WTC11 (cell line): ENCODE measurements around the gene ZNF598. TPM values are rescaled to one million over a fixed set of nuclear protein-coding genes. Genes with fewer than 3 reads are reported as not detected.

ENCODE experiments used
- ATF1 ChIP-seq: sonication (generic); formaldehyde crosslinking; IDR thresholded peaks from 2 replicates; pipeline ENCODE4 v1.8.1; 2023; ENCODE audit warnings: mild to moderate bottlenecking, moderate library complexity, missing genetic modification reagents
- ELF4 ChIP-seq: sonication (generic); formaldehyde crosslinking; IDR thresholded peaks from 2 replicates; pipeline ENCODE4 v1.8.1; 2022; ENCODE audit warnings: low read depth, mild to moderate bottlenecking, moderate library complexity, missing genetic modification reagents
- FOXK1 ChIP-seq: sonication (generic); formaldehyde crosslinking; IDR thresholded peaks from 2 replicates; pipeline ENCODE4 v1.8.0; 2022; ENCODE audit warnings: mild to moderate bottlenecking, moderate library complexity, missing genetic modification reagents
- MXD4 ChIP-seq: fragments of 250-450 bp; sonication (Bioruptor Pico); IDR thresholded peaks from 2 replicates; pipeline ENCODE4 v1.8.0; 2021; ENCODE audit warnings: mild to moderate bottlenecking, moderate library complexity, borderline replicate concordance
- MYBL2 ChIP-seq: sonication (generic); formaldehyde crosslinking; IDR thresholded peaks from 2 replicates; pipeline ENCODE4 v1.8.1; 2023; ENCODE audit warnings: mild to moderate bottlenecking, moderate library complexity, missing genetic modification reagents
- NFATC4 ChIP-seq: fragments of 250-450 bp; sonication (Bioruptor Pico); IDR thresholded peaks from 2 replicates; pipeline ENCODE4 v1.9.0; 2021; ENCODE audit warnings: mild to moderate bottlenecking
- SMAD3 ChIP-seq: sonication (generic); formaldehyde crosslinking; IDR thresholded peaks from 2 replicates; pipeline ENCODE4 v1.8.0; 2022; ENCODE audit warnings: missing genetic modification reagents, mild to moderate bottlenecking, borderline replicate concordance
- TEAD1 ChIP-seq: sonication (generic); formaldehyde crosslinking; IDR thresholded peaks from 2 replicates; pipeline ENCODE4 v1.8.0; 2022; ENCODE audit warnings: mild to moderate bottlenecking, missing genetic modification reagents
- TEAD4 ChIP-seq: sonication (generic); formaldehyde crosslinking; IDR thresholded peaks from 2 replicates; pipeline ENCODE4 v1.8.0; 2022; ENCODE audit warnings: mild to moderate bottlenecking, missing genetic modification reagents
- ZNF219 ChIP-seq: sonication (generic); formaldehyde crosslinking; IDR thresholded peaks from 2 replicates; pipeline ENCODE4 v1.8.0; 2023; ENCODE audit warnings: missing genetic modification reagents, mild to moderate bottlenecking, borderline replicate concordance
- ZNF263 ChIP-seq: sonication (generic); formaldehyde crosslinking; IDR thresholded peaks from 2 replicates; pipeline ENCODE4 v1.8.1; 2022; ENCODE audit warnings: low read depth, mild to moderate bottlenecking, moderate library complexity, missing genetic modification reagents
- ZNF396 ChIP-seq: fragments of 250-450 bp; sonication (Bioruptor Pico); IDR thresholded peaks from 2 replicates; pipeline ENCODE4 v1.8.0; 2021; ENCODE audit warnings: mild to moderate bottlenecking, moderate library complexity, borderline replicate concordance
- ZNF416 ChIP-seq: fragments of 250-450 bp; sonication (Bioruptor Pico); IDR thresholded peaks from 2 replicates; pipeline ENCODE4 v1.9.0; 2021; ENCODE audit warnings: mild to moderate bottlenecking, inconsistent platforms
- ZNF423 ChIP-seq: fragments of 250-450 bp; sonication (Bioruptor Pico); IDR thresholded peaks from 2 replicates; pipeline ENCODE4 v2.1.2; 2022; ENCODE audit warnings: mild to moderate bottlenecking, moderate library complexity
- total RNA-seq: library from RNA; stranded (reverse); gene quantifications from 3 replicates; pipeline ENCODE4 v1.2.3, GENCODE V29; 2021
- TF ChIP-seq, protein P1 (sequence below): fragments of 250-450 bp; sonication (Bioruptor Pico); IDR thresholded peaks from 2 replicates; pipeline ENCODE4 v1.9.0; 2021; ENCODE audit warnings: moderate library complexity, mild to moderate bottlenecking, inconsistent platforms, borderline replicate concordance
- TF ChIP-seq, protein P2 (sequence below): sonication (generic); formaldehyde crosslinking; IDR thresholded peaks from 2 replicates; pipeline ENCODE4 v1.8.1; 2023; ENCODE audit warnings: mild to moderate bottlenecking, missing genetic modification reagents, moderate library complexity
- TF ChIP-seq, protein P3 (sequence below): sonication (generic); formaldehyde crosslinking; conservative IDR thresholded peaks from 2 replicates; pipeline ENCODE4 v1.8.1; 2022; ENCODE audit warnings: mild to moderate bottlenecking, missing genetic modification reagents
- TF ChIP-seq, protein P4 (sequence below): fragments of 250-450 bp; sonication (Bioruptor Pico); IDR thresholded peaks from 2 replicates; pipeline ENCODE4 v1.9.0; 2021; ENCODE audit warnings: mild to moderate bottlenecking, borderline replicate concordance
- TF ChIP-seq, protein P5 (sequence below): sonication (generic); formaldehyde crosslinking; IDR thresholded peaks from 2 replicates; pipeline ENCODE4 v1.8.1; 2023; ENCODE audit warnings: mild to moderate bottlenecking, missing genetic modification reagents
- TF ChIP-seq, protein P6 (sequence below): sonication (generic); formaldehyde crosslinking; IDR thresholded peaks from 2 replicates; pipeline ENCODE4 v1.8.1; 2022; ENCODE audit warnings: low read depth, missing genetic modification reagents, borderline replicate concordance
- TF ChIP-seq, protein P7 (sequence below): sonication (generic); formaldehyde crosslinking; IDR thresholded peaks from 2 replicates; pipeline ENCODE4 v1.8.0; 2022; ENCODE audit warnings: mild to moderate bottlenecking, missing genetic modification reagents
- TF ChIP-seq, protein P8 (sequence below): fragments of 250-450 bp; sonication (Bioruptor Pico); conservative IDR thresholded peaks from 2 replicates; pipeline ENCODE4 v1.9.0; 2021; ENCODE audit warnings: mild to moderate bottlenecking
- TF ChIP-seq, protein P9 (sequence below): sonication (generic); formaldehyde crosslinking; IDR thresholded peaks from 2 replicates; pipeline ENCODE4 v1.8.1; 2022; ENCODE audit warnings: mild to moderate bottlenecking, missing genetic modification reagents, moderate library complexity, borderline replicate concordance

The ZNF598 gene
- total RNA-seq, 1 experiment from 2014 or later = 66.4 TPM

DNA sequence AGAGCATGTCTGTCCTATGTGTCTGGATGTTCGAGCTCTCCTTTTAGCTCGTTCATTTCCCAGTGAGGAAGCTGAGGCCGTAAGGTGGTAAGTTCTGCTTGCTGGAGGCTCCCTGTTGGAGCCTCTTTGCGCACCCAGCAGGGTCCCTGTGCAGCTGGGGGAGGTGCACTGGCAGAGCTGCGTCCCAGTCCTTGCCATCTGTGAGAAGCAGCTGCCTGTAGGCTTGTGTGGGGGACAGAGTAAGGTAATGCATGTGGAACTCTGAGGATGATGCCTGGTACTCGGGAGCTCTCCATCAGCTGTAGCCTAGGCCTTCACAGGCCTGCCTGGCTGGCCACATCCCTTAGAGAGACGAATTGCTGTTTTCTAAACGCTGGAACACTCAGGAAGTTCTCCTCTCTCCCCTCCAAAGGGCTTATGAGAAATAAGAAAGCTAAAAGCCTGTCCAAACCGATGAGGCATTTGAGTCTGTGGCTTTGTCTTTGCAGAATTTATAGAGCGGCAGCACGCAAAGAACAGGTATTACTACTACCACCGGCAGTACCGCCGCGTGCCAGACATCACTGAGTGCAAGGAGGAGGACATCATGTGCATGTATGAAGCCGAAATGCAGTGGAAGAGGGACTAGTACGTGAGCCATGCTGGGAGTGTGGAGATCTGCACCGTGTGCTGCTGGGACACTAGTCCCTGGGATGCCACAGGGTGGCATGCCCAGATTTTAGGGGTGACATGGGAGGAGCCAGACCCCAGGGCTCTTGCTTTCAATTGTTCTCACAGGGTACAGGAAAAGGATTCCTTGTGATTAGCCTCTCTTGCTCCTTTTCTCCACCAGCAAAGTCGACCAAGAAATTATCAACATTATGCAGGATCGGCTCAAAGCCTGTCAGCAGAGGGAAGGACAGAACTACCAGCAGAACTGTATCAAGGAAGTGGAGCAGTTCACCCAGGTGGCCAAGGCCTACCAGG lies 48.7 kb downstream of the ZNF598 start (continued):
- TF ChIP-seq, protein P1, sequence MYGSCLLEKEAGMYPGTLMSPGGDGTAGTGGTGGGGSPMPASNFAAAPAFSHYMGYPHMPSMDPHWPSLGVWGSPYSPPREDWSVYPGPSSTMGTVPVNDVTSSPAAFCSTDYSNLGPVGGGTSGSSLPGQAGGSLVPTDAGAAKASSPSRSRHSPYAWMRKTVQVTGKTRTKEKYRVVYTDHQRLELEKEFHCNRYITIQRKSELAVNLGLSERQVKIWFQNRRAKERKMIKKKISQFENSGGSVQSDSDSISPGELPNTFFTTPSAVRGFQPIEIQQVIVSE (CRISPR knock-in tag) = no peak
- TF ChIP-seq MYBL2 (no peak), TEAD4 (CRISPR knock-in tag) (peak; percentile 32; the same call in 1 of the 2 replicates), MXD4 (no peak), ATF1 (CRISPR knock-in tag) (peak; percentile 76; the same call in 1 of the 2 replicates), NFATC4 (CRISPR knock-in tag) (peak; percentile 96), ZNF423 (CRISPR knock-in tag) (no peak; the same call in 1 of the 2 replicates), ZNF219 (CRISPR knock-in tag) (no peak), ZNF416 (CRISPR knock-in tag) (peak; percentile 97), ZNF263 (CRISPR knock-in tag) (no peak), SMAD3 (CRISPR knock-in tag) (peak; percentile 90; the same call in 1 of the 2 replicates), ELF4 (no peak), TEAD1 (CRISPR knock-in tag) (peak; percentile 48), ZNF396 (no peak), FOXK1 (no peak)
- TF ChIP-seq, protein P2, sequence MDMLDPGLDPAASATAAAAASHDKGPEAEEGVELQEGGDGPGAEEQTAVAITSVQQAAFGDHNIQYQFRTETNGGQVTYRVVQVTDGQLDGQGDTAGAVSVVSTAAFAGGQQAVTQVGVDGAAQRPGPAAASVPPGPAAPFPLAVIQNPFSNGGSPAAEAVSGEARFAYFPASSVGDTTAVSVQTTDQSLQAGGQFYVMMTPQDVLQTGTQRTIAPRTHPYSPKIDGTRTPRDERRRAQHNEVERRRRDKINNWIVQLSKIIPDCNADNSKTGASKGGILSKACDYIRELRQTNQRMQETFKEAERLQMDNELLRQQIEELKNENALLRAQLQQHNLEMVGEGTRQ (CRISPR knock-in tag) = no peak
- TF ChIP-seq, protein P3, sequence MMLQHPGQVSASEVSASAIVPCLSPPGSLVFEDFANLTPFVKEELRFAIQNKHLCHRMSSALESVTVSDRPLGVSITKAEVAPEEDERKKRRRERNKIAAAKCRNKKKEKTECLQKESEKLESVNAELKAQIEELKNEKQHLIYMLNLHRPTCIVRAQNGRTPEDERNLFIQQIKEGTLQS (CRISPR knock-in tag) = no peak
- TF ChIP-seq, protein P4, sequence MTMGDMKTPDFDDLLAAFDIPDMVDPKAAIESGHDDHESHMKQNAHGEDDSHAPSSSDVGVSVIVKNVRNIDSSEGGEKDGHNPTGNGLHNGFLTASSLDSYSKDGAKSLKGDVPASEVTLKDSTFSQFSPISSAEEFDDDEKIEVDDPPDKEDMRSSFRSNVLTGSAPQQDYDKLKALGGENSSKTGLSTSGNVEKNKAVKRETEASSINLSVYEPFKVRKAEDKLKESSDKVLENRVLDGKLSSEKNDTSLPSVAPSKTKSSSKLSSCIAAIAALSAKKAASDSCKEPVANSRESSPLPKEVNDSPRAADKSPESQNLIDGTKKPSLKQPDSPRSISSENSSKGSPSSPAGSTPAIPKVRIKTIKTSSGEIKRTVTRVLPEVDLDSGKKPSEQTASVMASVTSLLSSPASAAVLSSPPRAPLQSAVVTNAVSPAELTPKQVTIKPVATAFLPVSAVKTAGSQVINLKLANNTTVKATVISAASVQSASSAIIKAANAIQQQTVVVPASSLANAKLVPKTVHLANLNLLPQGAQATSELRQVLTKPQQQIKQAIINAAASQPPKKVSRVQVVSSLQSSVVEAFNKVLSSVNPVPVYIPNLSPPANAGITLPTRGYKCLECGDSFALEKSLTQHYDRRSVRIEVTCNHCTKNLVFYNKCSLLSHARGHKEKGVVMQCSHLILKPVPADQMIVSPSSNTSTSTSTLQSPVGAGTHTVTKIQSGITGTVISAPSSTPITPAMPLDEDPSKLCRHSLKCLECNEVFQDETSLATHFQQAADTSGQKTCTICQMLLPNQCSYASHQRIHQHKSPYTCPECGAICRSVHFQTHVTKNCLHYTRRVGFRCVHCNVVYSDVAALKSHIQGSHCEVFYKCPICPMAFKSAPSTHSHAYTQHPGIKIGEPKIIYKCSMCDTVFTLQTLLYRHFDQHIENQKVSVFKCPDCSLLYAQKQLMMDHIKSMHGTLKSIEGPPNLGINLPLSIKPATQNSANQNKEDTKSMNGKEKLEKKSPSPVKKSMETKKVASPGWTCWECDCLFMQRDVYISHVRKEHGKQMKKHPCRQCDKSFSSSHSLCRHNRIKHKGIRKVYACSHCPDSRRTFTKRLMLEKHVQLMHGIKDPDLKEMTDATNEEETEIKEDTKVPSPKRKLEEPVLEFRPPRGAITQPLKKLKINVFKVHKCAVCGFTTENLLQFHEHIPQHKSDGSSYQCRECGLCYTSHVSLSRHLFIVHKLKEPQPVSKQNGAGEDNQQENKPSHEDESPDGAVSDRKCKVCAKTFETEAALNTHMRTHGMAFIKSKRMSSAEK (CRISPR knock-in tag) = peak; percentile 51
- TF ChIP-seq, protein P5, sequence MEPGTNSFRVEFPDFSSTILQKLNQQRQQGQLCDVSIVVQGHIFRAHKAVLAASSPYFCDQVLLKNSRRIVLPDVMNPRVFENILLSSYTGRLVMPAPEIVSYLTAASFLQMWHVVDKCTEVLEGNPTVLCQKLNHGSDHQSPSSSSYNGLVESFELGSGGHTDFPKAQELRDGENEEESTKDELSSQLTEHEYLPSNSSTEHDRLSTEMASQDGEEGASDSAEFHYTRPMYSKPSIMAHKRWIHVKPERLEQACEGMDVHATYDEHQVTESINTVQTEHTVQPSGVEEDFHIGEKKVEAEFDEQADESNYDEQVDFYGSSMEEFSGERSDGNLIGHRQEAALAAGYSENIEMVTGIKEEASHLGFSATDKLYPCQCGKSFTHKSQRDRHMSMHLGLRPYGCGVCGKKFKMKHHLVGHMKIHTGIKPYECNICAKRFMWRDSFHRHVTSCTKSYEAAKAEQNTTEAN = no peak
- TF ChIP-seq, protein P6, sequence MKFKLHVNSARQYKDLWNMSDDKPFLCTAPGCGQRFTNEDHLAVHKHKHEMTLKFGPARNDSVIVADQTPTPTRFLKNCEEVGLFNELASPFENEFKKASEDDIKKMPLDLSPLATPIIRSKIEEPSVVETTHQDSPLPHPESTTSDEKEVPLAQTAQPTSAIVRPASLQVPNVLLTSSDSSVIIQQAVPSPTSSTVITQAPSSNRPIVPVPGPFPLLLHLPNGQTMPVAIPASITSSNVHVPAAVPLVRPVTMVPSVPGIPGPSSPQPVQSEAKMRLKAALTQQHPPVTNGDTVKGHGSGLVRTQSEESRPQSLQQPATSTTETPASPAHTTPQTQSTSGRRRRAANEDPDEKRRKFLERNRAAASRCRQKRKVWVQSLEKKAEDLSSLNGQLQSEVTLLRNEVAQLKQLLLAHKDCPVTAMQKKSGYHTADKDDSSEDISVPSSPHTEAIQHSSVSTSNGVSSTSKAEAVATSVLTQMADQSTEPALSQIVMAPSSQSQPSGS (CRISPR knock-in tag) = no peak
- TF ChIP-seq, protein P7, sequence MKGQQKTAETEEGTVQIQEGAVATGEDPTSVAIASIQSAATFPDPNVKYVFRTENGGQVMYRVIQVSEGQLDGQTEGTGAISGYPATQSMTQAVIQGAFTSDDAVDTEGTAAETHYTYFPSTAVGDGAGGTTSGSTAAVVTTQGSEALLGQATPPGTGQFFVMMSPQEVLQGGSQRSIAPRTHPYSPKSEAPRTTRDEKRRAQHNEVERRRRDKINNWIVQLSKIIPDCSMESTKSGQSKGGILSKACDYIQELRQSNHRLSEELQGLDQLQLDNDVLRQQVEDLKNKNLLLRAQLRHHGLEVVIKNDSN = peak; percentile 11; the same call in 1 of the 2 replicates
- TF ChIP-seq, protein P8, sequence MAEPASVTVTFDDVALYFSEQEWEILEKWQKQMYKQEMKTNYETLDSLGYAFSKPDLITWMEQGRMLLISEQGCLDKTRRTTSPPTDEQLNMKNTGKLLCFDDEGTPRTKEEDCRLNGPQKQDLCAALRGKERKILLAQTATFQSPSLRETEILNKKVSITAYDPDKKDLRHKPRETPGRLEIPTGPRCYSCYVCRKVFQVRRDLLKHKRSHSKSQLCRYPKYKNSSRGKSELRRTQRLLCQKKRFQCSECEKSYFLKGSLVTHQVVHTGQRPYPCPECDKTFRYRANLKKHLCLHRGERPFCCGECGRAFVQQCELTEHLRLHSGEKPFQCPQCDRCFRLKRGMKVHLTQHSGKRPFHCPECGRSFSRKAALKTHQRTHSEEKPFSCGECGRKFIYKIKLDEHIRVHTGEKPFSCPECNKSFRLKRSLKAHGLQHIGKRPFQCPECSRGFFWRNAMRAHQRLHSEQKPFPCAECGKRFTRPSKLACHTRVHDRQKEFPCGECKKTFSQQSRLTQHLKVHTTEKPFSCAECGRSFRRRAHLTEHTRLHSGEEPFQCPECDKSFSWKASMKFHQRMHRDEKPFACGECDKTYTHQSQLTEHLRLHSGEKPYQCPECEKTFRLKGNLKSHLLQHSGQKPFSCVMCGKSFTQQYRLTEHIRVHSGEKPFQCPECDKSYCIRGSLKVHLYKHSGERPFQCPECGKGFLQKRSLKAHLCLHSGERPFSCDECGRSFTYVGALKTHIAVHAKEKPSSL = peak; percentile 90
- TF ChIP-seq, protein P9, sequence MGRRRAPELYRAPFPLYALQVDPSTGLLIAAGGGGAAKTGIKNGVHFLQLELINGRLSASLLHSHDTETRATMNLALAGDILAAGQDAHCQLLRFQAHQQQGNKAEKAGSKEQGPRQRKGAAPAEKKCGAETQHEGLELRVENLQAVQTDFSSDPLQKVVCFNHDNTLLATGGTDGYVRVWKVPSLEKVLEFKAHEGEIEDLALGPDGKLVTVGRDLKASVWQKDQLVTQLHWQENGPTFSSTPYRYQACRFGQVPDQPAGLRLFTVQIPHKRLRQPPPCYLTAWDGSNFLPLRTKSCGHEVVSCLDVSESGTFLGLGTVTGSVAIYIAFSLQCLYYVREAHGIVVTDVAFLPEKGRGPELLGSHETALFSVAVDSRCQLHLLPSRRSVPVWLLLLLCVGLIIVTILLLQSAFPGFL (CRISPR knock-in tag) = no peak
